AG10803 (cell line): ENCODE data around the gene ABCA4.

Experiments
- DNase-seq: peaks from one replicate; pipeline ENCODE4 v3.0.0; 2010; ENCODE audit warnings: low read depth
- H3K4me3 ChIP-seq: 2 replicates; pipeline ENCODE4 v1.5.1; 2011; ENCODE audit warnings: mild to moderate bottlenecking, low read length, control low read depth
- CTCF ChIP-seq: conservative IDR thresholded peaks from 2 replicates; pipeline ENCODE4 v1.5.1; 2011; ENCODE audit warnings: mild to moderate bottlenecking, low read length, control low read depth, inconsistent platforms

Gene ABCA4

GRCh38 chr1:94121411-94121821 is 468 bp upstream of the ABCA4 start:
- no peak for TF ChIP-seq CTCF
- no peak overlapping the region for H3K4me3 ChIP-seq

GRCh38 chr1:94120570-94120901 is 412 bp downstream of the ABCA4 start:
- H3K4me3 ChIP-seq: no peak overlapping the region
- no peak for DNase-seq
- no peak for TF ChIP-seq CTCF

More at GRCh38 chr1:94121411-94121821, 468 bp upstream of the ABCA4 start:
- DNase-seq: no peak

GRCh38 chr1:94119796-94120569 is 965 bp downstream of the ABCA4 start:
- no peak for TF ChIP-seq CTCF
- H3K4me3 ChIP-seq: no peak overlapping the region
- DNase-seq: no peak

GRCh38 chr1:94119306-94119705 is 1.6 kb downstream of the ABCA4 start:
- H3K4me3 ChIP-seq: no peak overlapping the region
- no peak for TF ChIP-seq CTCF
- no peak for DNase-seq

- DNase-seq: no peak
- TF ChIP-seq CTCF: no peak
- no peak overlapping the region for H3K4me3 ChIP-seq
Observed at GRCh38 chr1:94118471-94118870, 2.5 kb downstream of the ABCA4 start.

- H3K4me3 ChIP-seq: no peak overlapping the region
- no peak for DNase-seq
- no peak for TF ChIP-seq CTCF
Observed at GRCh38 chr1:94118013-94118412, 2.9 kb downstream of the ABCA4 start.

- no peak for DNase-seq
- no peak for TF ChIP-seq CTCF
- no peak overlapping the region for H3K4me3 ChIP-seq
Observed at GRCh38 chr1:94117259-94117851, 3.6 kb downstream of the ABCA4 start.
